ENCODE data around the gene IFIT5. TPM values are rescaled to one million over a fixed set of nuclear protein-coding genes. Genes with fewer than 3 reads are reported as not detected.
A peak's percentile ranks its signal among the peaks of the same experiment; 100 is the strongest.
"Not testable (repeated sequence)": the region's sequence is repeated elsewhere in the genome, so short reads cannot be mapped to it uniquely, and the experiment has no call there.

Gene IFIT5
- total and polyA plus RNA-seq, 11 donors: 5.4 to 21.0 (median 10.2) TPM

- H3K27ac ChIP-seq: no peak overlapping the region
- ATAC-seq (no peak), DNase-seq (no peak)
- H3K4me1 ChIP-seq: peaks cover 0 to 4% (median 0%) of the 10 kb centered on the region in 12 donors
- WGBS, 4 donors: 92 to 97% (median 94%) methylated on average over 4 of the region's 4 CpGs
- H3K36me3 ChIP-seq: peaks cover 0 to 2% (median 0%) of the 10 kb centered on the region in 9 donors
- H3K27me3 ChIP-seq: no peaks in the 10 kb centered on the region
- intact Hi-C loops (cut with DNase I): no loop called here
- TF ChIP-seq CTCF (IDR thresholded peaks at IDR 0.05) (no peak), POLR2A (IDR thresholded peaks at IDR 0.05) (no peak)
- H3K4me3 ChIP-seq: no peak overlapping the region
- no peaks in the 10 kb centered on the region for H3K9me3 ChIP-seq
These were observed 24.2 kb downstream of the IFIT5 start for GRCh38 chr10:89438525-89438924.

GRCh38 chr10:89440226-89441009, 26.1 kb downstream of the IFIT5 start:
- 48 to 95% (median 51%) methylated on average over 4 of the region's 4 CpGs for WGBS, 4 donors
- intact Hi-C loops (cut with DNase I): no loop called here
- DNase-seq (peak; percentile 31 to 78 (median 66)), ATAC-seq (peak in 3 of 4 donors; percentile 93 to 95 (median 94))
- Histone ChIP-seq H3K4me3 (no peak overlapping the region), H3K9me3 (peaks cover 0 to 5% (median 0%) of the 10 kb centered on the region in 12 donors), H3K27ac (peak overlapping the region in 1 of 12 donors; percentile 11), H3K4me1 (peaks cover 0 to 4% (median 0%) of the 10 kb centered on the region in 12 donors), H3K27me3 (no peaks in the 10 kb centered on the region), H3K36me3 (peaks cover 0 to 2% (median 0%) of the 10 kb centered on the region in 9 donors)
- TF ChIP-seq POLR2A (IDR thresholded peaks at IDR 0.05): no peak
- no peak for TF ChIP-seq CTCF (IDR thresholded peaks at IDR 0.05)

GRCh38 chr10:89442289-89442688, 27.9 kb downstream of the IFIT5 start:
- Histone ChIP-seq H3K9me3 (peaks cover 0 to 8% (median 0%) of the 10 kb centered on the region in 12 donors), H3K4me3 (no peak overlapping the region), H3K36me3 (no peaks in the 10 kb centered on the region), H3K27me3 (no peaks in the 10 kb centered on the region), H3K4me1 (peaks cover 0 to 4% (median 0%) of the 10 kb centered on the region in 12 donors), H3K27ac (no peak overlapping the region)
- 83 to 90% (median 87%) methylated on average over 1 of the region's 1 CpG for WGBS, 4 donors
- no peak for TF ChIP-seq CTCF (IDR thresholded peaks at IDR 0.05)
- no peak for TF ChIP-seq POLR2A (IDR thresholded peaks at IDR 0.05)
- no peak for DNase-seq
- no peak for ATAC-seq
- intact Hi-C loops (cut with DNase I): no loop called here

GRCh38 chr10:89444819-89445218, 30.5 kb downstream of the IFIT5 start:
- H3K27me3 ChIP-seq; H3K36me3 ChIP-seq; intact Hi-C loops (cut with DNase I); H3K4me1 ChIP-seq; H3K4me3 ChIP-seq; ATAC-seq; DNase-seq; H3K27ac ChIP-seq; H3K9me3 ChIP-seq: not testable (repeated sequence)
- 91 to 97% (median 95%) methylated on average over 7 of the region's 7 CpGs for WGBS, 4 donors

Measured in heart left ventricle (tissue), 16 donors.